Stimulated activated CD8-positive, alpha-beta memory T cell treated with anti-CD3 and anti-CD28 coated beads, Interleukin-15, amount 100 ng/mL, for 4 hours (primary cell): Measurements from ENCODE around the gene TRAM2.

Source experiments
- DNase-seq, 2 donors: peaks; one replicate each; pipeline ENCODE4 v3.0.0-alpha.2; 2020; ENCODE audit warnings: low read depth in 2 of 2

TRAM2 gene

DNA sequence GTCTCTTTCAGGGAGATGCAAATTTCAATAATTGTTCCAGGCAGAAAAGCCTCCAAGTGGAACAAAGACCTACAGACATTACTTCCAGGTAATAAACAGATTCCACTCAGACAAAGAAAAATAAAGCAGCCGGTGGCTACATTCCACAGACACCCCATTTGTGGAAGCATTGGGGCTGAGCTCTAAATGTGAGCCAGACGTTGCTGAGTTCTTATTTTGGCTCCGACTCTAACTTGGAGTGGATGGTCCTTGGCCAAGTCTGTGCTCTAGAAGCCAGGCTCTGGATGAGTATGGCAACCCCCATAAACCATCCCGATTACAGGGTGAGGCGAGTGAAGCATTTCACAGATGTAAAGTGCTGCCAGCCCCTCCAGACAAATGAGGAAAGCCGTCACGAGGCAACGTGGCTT is 6.6 kb downstream of the TRAM2 start:
- no peak for DNase-seq

DNA sequence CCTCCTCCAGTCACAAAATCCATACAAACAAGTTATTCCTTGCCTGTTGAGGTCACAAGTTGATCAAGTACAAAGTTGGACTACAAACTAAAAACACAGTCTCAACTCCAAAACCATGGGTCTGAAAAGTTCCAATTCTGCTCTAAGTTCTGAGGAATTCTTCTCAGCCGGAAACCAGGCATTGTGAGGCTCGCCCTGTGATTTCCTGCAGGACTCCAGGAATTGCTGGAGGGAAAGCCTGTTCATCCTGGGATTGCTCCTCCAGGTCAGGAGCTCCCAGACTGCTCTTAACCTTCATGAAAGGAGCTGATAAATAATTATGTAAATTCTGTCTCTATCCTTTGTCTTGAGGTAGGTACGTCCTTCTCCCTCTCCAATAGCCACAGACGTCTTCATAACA is 8.5 kb downstream of the TRAM2 start:
- no peak for DNase-seq

DNA sequence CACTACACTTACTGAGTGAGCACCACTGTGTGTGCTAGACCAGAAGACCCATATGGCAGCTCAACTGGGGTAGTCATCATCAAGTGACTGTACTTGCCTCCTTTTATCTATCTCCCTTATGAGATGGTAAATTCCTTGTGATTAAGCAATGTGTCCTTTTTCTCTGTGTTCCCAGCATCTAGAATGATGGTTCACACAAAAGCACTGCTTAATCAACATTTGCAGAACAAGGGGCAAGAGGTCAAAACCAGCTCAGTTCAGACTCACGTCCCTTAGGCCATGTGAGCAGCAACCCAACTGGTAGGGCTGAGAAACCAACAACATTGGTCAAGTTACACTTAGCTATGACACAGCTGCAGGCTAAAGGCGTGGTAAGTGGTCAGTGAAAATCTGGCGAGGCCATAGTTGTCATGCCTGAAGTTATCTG is 10.0 kb downstream of the TRAM2 start:
- no peak for DNase-seq

DNA sequence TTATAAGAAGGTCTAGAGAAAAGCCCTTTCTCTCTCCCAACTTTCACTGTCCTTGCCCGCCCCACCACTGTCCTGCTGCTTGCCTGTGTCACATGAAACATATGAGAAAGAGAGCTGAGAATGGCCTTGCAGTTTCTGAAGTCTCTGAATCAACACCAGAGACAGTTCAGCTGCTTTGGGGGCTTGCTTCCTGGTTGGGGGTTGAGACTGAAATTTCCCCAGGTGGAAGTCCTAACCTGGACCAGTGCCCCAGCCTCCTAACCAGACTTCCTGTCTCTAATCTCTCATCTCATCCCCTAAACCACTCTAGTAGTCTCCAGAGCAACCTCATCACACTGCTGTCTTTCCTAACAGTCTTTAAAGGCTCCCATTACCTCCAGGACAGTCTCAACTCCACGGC is 10.7 kb downstream of the TRAM2 start:
- no peak for DNase-seq

DNA sequence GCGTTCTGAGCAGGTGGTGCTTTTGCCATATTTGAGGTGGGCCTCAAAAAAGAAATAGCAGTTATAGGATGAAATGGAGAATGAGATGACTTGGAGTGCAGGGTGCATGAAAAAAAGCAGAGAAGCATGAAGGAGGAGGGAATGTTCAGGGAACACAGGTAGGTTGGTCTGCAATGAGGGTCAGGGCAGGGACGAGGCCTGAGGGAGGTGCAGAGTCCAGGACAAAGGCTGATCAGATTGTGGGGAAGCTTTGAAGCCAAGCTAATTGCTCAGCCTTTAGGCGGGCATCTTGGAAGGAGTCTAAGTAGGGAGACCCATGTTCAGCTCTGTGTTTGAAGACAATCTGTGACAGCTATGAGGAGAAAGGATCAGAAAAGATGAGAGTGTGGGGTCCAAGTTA is 12.0 kb downstream of the TRAM2 start:
- DNase-seq, result no peak

DNA sequence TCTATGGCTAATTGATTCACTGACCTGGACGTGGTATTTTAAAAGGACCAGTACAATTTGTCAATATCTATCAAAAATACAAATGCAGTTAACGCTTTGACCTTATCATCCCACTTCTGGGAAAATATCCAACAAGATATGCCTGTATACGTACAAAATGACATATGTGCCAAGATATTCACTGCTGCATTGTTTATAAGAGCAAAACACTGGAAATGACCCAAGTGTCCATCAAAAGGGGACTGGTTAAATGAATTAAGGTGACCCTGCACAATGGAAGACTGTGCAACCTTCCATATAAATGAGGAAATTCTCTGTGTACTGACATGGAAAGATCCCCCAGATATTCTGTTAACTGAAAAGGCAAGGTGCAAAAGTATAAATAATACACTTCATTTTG is 13.9 kb downstream of the TRAM2 start:
- DNase-seq, result no peak

DNA sequence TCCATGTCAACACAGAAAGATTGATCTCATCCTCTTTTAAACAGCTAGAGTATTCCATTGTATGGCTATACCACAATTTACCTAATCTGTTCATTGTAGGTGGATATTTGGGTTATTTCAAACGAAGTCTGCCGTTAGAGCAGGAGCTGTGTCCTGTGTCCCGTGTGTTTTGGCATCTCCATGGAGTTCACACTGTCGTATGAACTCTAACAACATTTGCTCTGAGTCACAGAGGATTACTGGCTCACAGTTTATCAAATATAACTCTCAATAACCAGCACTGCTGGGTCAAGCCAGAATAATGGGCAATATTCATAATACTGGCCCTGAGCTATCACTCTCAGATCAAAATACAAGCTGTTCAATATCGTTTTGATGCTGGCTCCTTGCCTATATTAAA is 16.4 kb downstream of the TRAM2 start:
- DNase-seq, result no peak

DNA sequence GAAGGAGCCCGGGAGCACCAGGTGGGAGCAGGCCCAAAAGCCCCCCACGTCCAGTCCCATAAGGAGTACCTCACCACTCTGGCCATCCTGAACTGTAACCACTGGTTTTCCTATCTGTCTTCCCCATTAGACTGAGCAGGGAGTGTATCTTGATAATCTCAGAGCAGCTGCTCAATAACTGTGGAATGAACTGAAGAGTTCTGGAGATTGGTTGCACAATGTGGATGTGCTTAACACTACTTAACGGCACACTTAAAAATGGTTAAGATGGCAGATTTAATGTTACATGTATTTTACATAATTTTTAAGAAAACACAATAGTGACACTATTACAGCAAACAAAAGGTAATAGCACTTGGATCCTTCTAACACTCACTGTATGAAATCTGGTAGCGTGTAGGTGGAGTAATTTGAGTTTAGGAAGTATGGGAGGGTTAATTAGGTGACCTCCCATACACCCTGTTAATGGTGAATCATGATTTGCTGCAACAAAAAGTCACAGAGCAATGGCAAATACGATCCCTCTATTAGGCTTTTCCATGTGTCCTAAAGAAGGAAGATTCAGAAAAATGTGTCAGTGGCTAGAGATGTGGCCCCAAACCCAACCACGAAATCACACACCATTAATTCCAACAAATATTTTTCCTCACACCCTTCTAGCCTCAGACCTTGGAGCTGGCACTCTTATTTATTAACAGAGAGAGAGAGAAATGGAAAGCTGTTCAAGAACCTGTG is 18.4 kb downstream of the TRAM2 start:
- DNase-seq, result no peak

DNA sequence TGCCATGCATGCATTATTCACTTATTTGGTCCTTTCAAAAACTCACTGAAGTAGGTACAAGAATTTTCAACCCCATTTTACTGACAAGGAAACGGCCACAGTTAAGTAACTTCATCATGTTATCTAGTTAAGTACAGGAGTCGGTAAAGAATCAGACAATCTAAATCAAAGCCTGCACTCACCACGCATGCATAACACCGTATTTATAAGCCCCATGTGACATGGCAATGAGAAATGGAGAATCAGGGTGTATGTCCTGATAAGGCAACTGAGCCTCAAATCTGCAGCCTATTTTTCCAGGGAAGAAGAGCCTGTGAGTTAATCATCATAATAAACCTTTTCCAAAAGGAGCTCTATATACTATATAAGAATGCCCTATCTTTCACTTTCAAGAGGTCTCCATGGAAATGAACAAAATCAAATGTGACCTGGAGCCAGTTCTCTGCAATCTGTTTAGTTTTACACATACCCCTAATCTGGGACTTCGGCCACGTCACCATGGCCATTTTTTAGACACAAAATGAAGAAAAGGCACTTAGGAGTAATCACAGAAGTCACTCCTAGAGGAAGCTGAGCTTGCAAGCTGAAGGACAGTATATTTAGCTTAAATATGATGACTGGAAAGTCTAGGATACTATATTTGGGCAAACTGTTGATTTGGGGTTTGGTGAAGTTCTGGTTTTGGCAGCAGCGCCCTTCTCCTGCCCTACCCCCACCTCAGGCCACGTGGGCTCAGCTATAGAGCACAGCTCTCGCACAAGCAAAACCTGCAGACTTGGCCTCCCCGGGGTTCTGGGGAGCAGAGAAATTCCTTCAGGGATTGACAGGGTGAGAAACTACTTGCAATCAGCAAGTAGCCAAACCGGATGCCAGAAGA is 19.2 kb downstream of the TRAM2 start:
- no peak for DNase-seq

DNA sequence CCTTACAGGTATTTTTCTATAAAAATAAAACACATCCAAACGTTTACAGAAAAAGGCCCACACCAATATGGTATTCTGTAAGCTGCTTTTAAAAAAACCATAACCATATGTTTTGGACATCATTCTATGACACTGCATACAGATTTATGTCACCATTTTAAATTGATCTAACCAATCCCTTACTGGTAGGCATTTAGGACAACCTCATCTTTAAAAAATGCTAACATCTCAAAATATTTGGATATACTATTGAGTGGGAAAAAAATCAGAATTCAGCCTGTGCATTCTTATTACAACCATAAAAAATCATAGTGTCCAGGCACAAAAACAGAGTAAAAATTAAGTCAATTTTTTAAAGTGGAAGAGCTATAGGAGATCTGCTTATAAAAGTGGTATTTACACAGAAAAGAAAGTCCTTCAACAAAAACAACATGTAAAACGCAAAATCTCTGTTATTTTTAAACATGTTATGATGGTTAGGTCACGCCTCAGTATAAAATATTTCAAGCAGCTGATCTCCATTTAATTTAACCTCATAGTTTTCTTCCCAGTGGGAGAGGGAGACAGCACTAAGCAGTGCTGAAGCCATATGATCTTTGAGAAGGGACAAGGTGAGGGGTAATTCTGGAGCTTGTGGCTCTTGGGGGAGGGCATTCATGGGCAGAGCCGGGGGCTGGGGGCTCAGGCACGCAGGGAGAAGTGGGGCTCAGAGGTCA is 21.2 kb downstream of the TRAM2 start:
- DNase-seq, result no peak

DNA sequence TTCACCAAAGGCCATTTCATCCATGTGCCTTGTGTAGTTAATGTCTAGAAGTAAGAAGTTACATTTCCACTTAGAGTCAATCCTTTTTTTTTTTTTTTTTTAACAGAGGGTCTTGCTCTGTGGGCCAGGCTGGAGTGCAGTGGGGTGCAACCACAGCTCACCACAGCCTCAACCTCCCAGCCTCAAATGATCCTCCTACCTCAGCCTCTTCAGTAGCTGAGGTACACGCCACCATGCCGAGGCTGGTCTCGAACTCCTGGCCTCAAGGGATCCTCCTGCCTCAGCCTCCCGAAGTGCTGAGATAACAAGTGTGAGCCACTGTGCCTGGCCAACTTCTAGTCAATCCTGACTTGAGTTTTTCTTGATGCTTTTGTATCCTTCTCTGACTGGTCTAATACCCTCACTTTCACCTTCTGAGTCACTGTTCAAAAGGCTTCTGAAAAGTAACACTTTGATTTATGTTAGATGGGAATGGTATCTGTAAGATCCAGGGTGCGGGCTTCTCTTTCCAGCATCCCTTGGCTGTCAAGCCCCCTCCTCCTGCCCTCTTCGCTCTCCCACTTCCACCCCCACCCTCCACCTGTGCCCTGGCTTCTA is 22.1 kb downstream of the TRAM2 start:
- no peak for DNase-seq

DNA sequence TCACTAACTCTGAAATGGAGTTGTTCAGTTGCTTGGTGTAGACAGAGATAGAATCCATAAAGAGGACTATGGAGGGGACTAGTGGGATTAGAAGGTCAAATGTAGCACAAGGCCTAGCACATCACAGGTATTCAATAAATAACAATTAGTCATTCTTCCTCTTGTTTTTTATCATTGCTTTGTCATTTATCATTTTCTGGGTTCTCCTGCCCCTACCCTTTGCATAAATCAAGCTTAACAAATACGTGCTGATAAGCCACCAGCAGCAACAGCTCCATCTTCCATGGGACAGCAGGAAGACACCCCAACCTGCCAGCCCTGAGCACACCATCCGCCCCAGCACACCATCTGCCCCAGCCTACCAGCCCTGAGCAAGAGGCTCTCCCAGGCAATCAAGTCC is 23.1 kb downstream of the TRAM2 start:
- DNase-seq, result no peak

DNA sequence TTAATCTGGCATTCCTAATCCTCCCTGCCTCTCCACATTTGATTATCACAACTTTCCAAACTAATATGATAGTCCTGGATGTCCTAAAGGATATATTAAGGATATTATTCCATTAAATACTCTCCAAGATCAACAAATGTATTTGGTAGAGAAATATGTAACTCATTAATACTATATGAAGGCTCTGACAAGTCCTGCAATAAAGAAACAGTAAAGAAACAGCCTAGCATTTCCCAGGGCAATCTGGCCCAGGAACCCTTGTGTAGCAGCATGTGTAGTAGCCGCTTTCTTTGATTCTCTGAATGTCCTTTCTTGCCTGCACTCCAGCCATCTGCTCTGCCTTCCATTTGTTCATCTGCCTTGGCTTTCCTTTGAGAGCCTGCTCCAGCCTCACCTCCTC is 23.7 kb downstream of the TRAM2 start:
- DNase-seq, result no peak

DNA sequence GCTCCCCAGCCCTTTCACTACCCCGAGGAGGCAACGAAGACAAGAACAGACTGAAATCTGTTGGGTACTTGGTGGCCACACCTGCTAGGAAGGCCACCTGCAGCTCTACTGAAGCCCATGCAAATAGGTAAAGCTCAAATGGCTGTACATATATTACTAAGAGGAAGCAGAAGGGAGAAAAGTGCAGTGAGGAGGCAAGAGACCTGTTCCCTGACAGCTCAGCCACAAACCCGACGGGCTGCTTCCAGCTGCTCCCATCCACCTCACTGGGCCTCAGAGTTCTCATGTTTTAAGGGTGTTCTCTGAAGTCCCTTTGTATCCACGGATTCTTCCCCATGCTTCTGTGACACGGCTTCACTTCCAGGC is 24.6 kb downstream of the TRAM2 start:
- no peak for DNase-seq

DNA sequence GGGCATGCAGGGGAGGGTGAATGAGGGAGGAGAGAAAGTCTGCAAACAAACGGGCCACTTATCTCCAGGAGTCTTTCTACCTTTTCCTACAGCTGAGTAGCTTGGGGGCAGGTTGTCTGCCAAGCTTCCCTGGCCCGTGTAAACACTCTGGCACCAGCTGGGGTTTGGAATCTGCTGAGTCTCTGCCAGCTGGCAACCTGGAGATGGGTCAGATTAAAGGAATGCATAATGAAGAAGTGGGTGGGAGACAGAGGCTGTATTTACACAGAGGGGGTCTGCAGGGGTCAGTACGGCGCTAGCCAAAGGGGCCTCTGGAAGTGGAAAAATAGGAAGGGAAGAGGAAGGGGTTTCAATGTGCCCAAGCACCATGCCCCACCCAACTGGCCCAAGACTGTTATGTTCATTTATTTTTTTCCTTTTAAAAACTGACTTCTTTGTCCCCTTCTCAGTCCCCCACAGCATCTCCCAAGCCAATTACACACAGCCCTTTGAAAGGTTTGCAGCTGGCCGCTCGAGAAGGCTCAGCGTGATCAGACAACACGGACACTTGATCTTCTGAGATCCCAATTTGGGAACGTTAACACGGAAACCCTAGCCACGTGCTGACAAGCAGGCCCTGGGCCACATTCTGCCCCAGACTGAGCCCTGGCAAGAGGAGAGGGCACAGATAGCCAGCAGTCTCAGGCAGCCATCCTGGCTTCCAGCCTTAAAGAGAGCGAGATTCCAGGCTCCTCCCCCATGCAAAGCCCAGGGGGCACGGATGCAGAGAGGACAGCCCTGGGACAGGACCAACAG is 25.2 kb downstream of the TRAM2 start:
- DNase-seq, result no peak

DNA sequence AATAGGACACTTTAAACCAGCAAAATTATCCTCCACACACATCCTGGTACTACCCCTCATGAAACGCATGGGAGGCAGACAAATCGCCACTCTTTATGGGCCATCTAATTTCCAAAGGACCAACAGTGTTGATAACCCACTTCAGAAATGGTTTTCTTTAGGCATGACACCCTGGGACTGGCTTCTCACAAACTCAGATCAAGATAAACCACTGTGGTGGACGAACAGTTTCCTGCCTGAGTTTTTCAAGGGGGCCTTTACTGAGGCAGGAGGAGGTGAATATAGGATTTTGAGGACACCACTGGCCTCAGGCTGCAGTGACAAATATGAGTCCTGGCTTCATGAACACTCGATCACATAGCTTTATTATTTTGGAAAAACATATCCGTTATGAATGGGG is 26.0 kb downstream of the TRAM2 start:
- no peak for DNase-seq

DNA sequence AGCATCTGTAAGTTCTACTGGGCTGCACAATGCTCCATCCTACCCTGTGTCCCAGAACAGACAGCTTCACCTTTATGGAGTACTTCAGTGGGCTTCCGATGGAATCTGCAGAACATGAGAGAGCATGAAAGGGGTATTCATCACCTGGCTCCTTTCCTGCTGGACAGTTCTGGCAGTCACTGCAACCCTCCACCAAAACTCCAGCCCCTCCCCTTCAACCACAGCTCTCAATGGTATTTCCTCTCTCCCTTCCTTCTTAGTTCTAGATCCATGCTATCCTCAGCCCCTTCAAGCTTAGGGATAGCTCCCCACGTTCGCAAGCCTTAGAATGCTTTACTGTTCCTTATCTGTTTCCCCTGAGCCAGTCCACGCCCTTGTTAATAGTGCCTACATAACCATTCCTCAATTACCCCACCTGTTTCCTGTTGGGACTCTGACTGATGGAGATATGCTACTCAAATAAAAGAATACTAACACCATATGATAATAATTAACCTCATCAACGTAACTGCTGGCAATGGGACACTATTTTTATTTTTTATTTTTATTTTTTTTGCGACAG is 26.8 kb downstream of the TRAM2 start:
- no peak for DNase-seq

DNA sequence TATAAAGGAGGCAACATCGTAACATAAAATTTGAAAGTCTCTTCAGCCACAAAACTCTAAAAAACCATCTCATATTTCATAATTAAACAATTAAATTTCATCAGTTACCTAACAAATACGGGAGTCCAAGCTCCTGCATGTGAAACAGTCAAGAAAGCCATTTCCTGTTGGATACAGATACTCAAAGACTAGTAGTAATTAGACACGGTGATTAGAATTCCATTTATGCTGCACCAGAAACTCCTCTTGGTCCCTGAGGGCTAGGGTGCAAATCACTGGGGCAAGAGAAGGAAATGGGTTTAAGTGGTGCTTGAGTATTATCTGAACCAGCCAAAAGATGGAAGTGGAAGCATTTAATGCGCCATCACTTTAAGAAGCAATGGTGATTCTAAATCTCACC is 27.4 kb downstream of the TRAM2 start:
- DNase-seq, result no peak

DNA sequence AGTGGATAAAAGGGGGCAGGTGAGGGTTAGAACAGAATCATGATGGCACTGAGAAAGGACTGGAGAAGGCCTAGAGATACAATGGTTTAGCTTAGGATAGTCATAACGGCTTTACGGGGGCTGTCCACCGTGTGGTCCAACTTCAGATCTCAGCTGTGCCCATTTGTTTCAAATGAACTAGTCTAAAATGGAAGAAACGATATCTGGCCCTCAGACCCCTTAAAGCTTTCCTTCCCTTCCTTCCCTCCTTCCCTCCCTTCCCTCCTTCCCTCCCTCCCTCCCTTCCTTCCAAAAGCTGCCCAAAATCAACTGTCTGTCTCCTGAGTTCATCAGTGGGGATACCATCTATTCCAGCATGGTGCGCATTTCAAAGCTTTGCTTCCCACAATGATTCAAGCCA is 27.9 kb downstream of the TRAM2 start:
- no peak for DNase-seq

DNA sequence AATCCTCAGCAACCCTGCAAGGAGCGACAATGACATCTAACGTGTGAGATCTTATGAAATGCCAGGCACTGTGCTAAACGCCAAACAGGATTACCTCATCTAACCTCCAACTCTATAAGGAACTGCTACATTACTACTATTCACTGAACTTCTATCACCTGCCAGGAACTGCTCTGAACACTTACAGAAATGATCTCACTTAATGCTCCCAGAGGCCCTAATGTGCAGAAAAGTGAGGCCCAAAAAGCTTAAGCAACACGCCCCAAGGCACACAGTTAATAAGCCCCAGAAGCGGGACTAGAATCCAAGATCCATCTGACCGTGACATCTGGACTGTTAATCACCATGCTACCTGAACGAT is 28.5 kb downstream of the TRAM2 start:
- DNase-seq, result no peak

DNA sequence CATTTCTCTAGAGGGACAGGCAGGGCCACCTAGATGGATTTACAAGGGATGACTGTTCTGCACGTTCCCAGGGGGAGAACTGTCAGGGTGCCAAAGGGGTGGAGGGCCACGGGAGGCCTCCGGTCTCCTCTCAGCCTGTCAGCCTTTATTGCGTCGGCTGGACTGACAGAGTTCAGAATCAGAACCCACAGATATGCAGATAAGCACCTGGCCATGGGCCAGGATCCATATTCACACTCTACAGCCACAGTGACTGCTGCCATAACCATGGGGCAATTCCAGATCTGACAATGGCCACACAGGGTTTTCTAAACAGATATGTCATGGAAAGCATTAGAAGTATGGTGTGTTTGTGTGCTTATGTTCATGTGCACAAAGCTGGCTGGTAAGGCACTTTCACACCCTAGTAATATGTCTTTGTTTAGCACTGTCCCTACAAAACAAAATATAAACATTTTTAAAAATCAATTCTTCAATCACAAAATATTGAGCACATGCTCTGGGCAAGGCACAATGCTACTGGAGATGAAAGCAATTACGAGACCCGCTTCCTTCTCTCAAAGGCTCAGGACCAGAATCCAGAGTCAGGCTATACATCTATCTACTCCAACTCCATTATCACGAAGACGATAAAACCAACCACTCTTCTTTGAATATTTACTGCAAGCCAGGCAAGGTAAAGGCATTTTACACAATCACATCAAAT is 29.1 kb downstream of the TRAM2 start:
- DNase-seq, result no peak
